ENCODE results near the gene IFITM2.

GRCh38 chr11:312092-312816 lies 4.6 kb downstream of the IFITM2 start:
- TF ChIP-seq, protein P1, sequence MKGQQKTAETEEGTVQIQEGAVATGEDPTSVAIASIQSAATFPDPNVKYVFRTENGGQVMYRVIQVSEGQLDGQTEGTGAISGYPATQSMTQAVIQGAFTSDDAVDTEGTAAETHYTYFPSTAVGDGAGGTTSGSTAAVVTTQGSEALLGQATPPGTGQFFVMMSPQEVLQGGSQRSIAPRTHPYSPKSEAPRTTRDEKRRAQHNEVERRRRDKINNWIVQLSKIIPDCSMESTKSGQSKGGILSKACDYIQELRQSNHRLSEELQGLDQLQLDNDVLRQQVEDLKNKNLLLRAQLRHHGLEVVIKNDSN (IDR thresholded peaks at IDR 0.05): no peak
- no peak for TF ChIP-seq YY1 (IDR thresholded peaks at IDR 0.05; ENCODE audit: low read depth)
- no peak for TF ChIP-seq FOXM1 (IDR thresholded peaks at IDR 0.05; ENCODE audit: borderline replicate concordance, low read depth)
- no peak for TF ChIP-seq RAD21 (IDR thresholded peaks at IDR 0.05; ENCODE audit: low read depth)
- no peak for TF ChIP-seq EP300 (IDR thresholded peaks at IDR 0.05; ENCODE audit: borderline replicate concordance)
- TF ChIP-seq, protein P2, sequence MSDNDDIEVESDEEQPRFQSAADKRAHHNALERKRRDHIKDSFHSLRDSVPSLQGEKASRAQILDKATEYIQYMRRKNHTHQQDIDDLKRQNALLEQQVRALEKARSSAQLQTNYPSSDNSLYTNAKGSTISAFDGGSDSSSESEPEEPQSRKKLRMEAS (IDR thresholded peaks at IDR 0.05): no peak
- TF ChIP-seq, protein P3, sequence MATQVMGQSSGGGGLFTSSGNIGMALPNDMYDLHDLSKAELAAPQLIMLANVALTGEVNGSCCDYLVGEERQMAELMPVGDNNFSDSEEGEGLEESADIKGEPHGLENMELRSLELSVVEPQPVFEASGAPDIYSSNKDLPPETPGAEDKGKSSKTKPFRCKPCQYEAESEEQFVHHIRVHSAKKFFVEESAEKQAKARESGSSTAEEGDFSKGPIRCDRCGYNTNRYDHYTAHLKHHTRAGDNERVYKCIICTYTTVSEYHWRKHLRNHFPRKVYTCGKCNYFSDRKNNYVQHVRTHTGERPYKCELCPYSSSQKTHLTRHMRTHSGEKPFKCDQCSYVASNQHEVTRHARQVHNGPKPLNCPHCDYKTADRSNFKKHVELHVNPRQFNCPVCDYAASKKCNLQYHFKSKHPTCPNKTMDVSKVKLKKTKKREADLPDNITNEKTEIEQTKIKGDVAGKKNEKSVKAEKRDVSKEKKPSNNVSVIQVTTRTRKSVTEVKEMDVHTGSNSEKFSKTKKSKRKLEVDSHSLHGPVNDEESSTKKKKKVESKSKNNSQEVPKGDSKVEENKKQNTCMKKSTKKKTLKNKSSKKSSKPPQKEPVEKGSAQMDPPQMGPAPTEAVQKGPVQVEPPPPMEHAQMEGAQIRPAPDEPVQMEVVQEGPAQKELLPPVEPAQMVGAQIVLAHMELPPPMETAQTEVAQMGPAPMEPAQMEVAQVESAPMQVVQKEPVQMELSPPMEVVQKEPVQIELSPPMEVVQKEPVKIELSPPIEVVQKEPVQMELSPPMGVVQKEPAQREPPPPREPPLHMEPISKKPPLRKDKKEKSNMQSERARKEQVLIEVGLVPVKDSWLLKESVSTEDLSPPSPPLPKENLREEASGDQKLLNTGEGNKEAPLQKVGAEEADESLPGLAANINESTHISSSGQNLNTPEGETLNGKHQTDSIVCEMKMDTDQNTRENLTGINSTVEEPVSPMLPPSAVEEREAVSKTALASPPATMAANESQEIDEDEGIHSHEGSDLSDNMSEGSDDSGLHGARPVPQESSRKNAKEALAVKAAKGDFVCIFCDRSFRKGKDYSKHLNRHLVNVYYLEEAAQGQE (IDR thresholded peaks at IDR 0.05; ENCODE audit: low read depth): no peak
- no peak for TF ChIP-seq TCF12 (IDR thresholded peaks at IDR 0.05; ENCODE audit: low read depth)
- TF ChIP-seq NFIC (IDR thresholded peaks at IDR 0.05): no peak
- no peak for TF ChIP-seq CREB1 (IDR thresholded peaks at IDR 0.05; ENCODE audit: low read depth)
- no peak for TF ChIP-seq TEAD4 (IDR thresholded peaks at IDR 0.05)
- TF ChIP-seq TAF1 (IDR thresholded peaks at IDR 0.05; ENCODE audit: low read depth): no peak
